Measurements from ENCODE around the gene NOD1.
"Not testable (repeated sequence)": the region's sequence is repeated elsewhere in the genome, so short reads cannot be mapped to it uniquely, and the experiment has no call there.

The NOD1 gene

DNA sequence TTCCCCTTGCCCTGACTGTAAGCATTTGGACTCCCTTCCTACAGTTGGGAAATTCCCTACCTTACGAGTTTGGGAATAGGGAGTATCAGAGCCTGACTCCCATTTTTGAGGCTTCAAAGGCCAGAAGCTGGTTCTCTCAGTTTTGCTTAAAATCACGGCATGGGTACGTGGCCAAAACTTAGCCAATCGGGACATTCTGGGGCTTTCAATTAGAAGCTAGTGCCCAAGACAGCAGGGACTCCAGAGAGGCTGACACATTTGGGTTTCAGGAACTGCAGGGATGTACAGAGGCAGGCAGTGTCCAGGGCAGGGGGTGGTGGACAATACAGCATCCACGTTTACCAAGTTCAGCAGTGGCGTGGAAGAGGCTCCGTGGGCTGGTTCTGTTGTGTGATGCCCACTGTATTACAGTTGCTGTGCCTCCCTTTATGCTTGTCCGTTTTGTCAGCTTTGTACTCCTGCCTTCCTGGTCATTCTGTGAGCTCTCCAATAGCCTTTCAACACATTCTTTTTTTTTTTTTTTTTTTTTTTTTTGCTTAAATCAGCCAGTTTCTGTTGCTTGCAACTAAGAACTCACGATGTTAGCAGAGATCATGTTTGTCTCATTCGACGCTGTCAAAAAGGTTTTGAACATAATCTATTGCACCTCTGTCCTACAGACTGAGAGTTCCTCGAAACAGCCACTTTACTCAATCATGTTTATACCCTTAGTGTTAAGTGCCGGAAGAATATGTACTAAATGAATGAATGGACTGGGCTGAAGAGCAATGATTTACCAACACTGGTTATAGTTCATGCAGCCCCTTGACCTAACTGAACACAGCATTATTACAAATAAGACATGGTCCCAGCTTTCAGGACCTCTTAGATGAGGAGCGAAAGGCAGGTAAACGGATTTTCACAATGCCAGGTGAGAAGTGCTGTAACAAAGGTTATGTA lies 25.0 kb upstream of the NOD1 start:
- DNase-seq (ENCODE audit: low read depth), result no peak

DNA sequence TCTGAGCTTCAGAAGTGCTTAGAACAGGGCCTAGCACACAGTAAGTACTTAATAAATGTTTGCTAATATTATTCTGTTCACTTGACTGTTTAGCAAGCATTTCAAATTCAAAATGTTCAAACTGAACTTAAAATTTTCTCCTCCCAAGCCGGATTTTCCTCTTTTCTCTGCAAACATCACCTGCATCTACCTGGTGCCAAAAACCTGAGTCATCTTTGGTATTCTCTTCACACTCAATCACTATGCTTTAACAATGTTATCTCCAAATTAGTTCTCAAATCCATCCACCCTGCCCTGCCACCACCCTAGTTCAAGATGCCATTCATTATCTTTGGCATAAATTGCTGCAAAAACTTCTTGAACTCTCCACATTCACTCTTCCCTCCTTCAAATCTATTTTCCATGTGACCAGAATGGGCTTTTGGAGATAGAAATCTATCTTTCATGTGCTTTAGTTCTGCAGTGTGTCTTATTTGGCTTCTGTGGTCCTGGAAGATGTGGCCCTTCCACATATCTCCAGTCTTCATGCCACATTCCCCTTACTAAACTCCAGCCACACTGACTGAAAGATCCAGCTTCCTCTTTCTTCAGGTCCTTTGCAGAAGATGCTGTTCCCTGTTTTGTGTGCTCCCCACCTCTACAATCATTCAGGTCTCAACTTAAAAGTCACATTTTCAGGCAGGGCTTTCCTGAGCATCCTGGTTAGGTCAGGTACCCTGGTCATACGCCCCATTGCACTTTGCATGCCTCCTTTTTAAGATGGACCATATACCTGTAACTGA lies 24.1 kb upstream of the NOD1 start:
- DNase-seq (ENCODE audit: low read depth), result no peak

DNA sequence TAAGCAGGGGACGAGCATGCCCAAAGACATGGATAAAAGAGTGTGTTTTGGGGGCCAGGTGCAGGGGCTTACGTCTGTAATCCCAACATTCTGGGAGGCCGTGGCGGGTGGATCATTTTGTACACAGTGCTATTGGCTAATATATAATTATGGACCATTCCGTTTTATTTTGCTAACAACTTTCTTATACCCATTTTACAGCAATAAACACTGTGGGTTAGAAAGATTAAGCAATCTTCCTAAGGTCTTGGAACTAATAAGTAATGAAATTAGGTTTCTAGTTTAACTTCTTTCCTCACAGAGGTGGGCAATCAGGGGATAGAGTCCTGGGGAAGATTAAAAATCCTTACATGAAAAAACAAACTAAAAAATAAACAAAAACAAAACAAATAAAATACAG lies 22.7 kb upstream of the NOD1 start:
- DNase-seq (ENCODE audit: low read depth), result no peak

DNA sequence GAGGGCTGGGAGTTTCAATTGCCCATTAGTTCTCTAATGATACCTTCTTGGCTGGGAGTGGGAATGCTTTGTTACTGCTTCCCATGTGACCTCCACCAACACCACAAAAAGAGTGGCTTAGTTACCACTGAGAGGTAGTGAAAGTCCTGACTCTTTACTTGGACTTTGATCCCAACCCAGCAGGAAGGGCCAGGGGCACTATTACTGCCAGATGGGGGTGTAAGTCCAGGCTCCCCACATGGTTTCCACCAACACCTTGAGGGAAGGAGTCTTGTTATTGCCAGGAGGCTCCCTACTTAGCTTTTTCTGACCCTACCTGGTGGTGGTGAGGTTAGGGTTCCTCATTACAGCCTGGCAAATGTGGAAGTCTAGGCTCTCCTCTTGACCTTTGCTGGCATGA lies 14.6 kb upstream of the NOD1 start:
- no peak for DNase-seq (ENCODE audit: low read depth)

DNA sequence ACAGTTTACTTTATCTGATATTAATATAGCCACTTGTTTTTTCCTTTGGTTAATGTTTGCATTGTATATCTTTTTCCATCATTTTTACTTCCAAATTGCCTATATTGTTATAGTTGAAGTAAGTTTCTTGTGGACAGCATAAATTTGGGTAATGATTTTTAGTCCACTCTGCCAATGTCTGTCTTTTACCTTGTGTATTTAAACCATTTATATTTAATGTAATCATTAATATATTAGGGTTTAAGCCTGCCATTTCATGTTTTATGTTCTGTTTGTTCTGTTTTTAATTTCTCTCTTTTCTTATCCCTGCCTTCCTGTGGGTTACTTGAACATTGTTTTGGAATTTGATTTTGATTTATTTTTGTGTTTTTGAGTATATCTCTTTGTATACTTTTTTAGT lies 12.8 kb upstream of the NOD1 start:
- DNase-seq (ENCODE audit: low read depth), result no peak

DNA sequence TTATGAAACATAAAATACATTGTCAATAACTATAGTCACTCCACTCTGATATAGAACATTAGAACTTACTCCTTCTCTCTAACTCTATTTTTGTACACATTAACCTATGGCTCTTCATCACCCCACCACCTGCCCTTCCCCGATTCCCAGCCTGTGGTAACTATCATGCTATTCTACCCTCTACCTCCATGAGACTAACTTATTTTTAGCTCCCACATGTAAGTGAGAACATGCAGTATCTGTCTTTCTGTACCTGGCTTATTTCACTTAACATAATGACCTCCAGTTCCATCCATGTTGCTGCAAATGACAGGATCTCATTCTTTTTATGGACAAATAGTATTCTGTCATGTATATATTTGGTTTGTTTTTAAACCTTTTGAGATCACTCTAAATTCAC lies 8.8 kb upstream of the NOD1 start:
- no peak for DNase-seq (ENCODE audit: low read depth)

DNA sequence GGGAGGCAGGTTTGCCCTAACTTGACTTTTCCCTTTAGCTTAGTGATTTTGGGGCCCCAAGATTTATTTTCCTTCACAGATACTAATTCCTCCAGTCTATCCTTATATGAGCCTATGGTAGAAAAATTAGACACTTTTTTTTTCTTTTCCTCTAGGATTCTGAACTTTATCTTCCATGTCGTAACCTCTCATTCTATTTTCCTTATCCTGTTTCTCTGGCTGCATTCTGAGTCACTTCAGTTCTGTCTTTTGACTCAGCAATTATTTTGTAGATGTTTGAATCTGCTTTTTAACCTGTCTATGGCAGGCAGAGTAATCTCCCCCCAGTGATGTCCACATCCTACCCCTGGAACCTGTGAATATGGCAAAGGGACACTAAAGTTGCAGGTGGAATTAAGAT lies 7.1 kb upstream of the NOD1 start:
- peak; percentile 71 for DNase-seq (ENCODE audit: low read depth)

DNA sequence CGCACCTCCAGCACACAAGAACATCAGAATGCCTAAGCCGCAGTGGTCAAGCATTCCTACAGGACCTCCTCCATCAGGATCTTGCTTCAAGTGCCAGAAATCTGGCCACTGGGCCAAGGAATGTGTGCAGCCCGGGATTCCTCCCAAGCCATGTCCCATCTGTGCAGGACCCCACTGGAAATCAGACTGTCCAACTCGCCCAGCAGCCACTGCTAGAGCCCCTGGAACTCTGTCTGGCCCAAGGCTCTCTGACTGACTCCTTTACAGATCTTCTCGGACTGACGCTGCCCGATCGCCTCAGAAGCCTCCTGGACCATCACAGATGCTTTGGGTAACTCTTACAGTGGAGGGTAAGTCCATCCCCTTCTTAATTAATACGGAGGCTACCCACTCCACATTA lies 2.8 kb upstream of the NOD1 start:
- DNase-seq (ENCODE audit: low read depth), result not testable (repeated sequence)

DNA sequence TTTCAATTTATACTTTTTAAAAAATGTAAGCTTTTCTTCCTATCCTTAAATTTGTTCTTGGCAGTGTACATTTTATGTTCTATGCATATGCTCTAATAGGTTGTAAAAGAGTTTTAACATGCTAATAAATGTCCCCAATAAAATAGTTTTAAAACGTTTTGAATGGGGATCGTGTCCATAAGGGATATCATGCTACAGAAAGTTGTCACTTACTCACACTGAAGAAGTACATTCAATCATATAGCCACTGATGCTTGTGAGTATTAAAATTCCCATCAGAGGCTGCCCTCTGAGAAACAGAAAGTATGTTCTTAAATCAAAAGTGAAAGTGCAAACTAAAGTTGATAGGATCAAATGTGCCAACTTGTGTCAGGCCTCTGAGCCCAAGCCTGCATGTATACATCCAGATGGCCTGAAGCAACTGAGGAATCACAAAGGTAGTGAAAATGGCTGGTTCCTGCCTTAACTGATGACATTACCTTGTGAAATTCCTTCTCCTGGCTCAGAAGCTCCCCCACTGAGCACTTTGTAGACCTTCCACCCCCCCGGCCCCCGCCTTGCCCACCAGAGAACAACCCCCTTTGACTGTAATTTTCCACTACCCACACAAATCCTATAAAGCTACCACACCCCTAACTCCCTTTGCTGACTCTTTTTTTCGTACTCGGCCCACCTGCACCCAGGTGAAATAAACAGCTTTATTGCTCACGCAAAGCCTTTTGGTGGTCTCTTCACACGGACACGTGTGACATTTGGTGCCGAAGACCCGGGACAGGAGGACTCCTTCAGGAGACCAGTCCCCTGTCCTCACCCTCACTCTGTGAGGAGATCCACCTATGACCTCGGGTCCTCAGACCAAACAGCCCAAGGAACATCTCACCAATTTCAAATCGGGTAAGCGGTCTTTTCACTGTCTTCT lies 877 bp upstream of the NOD1 start:
- DNase-seq (ENCODE audit: low read depth), result peak; percentile 69

DNA sequence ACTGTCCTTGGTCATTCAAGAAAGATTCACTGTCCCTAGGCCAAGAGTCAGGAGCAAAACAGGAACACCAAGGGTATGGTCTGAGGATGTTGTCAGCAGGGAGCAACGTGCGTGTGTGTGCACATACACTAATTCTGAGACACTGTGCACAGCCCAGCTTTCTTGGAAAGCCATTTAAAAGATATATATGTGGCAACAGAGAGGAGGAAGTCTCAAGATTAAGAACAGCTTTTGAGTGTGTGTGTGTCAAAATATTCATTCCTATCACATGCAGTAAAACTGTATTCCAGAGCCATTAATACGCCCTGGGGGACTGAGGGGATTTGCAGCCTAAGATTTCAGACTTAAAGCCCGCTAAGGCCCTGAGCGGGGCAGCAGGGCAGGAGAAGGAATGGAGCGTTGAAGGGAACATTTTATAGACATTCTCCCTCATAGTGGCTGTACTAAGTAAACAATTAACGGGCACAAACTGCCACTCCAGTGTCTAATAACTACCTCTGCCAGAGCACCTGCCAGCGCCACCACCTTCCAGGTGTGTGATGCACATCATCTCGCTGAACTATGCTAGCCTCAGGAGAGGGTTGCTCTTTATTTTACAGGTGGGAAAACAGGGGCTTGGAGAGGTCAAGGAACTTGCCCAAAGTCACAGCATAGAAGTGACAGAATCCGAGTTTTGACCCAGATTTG lies 2.0 kb downstream of the NOD1 start:
- peak; percentile 57 for DNase-seq (ENCODE audit: low read depth)

DNA sequence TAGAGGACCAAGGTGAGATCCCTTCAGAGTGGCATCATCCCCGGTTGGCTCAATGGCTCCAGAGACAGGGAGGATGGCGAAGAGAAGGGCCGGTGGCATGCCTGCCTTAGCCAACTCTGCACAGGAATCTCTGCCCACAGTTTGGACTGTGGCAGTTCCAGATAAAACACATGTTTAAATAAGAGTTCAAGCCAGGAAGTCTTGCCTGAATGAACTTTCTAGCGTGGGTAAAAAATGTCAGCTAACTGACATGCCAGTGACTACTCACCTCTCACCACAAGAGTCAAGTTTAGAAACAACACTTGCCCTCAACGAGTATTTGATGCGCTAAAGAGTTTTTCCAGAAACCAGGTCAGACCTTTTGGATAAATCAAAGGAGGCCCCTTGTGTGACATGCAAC lies 3.0 kb downstream of the NOD1 start:
- peak; percentile 63 for DNase-seq (ENCODE audit: low read depth)

DNA sequence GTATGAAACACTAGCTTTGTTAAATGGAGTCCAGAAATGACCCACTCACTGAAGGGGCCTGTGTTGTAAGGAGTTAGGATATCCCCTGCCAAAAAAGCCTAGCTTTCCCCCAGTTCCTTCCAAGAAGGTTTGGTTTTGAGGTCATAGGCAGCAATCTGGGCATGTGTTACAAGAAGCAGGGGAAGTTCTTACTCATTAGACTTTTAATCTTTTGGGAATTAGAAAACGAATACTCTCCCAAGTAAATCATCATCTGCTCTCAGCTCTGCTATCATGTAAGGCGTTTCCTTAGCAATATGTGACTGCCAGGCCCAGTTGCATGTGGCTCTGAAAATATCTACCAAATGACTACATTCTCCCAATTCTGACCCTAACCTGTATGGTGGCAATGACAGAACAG lies 3.7 kb downstream of the NOD1 start:
- peak; percentile 90 for DNase-seq (ENCODE audit: low read depth)

DNA sequence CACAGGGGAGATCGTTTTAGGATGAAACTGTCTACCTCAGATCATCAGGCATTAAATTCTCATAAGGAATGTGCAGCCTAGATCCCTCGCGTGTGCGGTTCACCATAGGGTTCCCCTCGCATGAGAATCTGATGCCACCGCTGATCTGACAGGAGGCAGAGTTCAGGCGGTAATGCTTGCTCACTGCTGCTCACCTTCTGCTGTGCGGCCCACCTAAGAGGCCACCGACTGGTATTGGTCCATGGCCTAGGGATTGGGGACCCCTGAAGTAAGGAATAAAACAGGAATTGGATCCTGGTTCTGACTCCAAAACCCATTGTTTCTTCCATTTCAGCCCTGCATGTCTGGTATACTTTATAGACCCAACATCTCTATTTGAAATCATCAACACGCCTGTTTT lies 4.1 kb downstream of the NOD1 start:
- DNase-seq (ENCODE audit: low read depth), result no peak

DNA sequence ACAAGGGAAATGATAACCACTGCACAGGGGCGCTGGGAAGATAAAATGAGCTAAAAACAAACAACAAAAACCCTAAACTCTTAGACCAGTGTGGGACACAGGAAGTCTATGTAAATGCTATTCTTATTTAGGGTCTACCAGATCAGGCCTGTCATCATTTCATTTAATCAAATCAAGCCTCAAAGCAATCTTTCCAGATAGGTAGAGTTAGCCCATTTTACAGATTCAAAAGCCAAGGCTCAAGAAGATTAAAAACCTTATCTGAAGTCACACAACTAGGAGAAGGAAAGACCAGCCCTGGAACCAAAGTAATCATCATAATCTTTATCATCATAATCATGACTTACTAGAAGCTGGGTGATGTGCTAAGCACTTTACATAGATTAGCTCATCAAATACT lies 4.7 kb downstream of the NOD1 start:
- DNase-seq (ENCODE audit: low read depth), result no peak

DNA sequence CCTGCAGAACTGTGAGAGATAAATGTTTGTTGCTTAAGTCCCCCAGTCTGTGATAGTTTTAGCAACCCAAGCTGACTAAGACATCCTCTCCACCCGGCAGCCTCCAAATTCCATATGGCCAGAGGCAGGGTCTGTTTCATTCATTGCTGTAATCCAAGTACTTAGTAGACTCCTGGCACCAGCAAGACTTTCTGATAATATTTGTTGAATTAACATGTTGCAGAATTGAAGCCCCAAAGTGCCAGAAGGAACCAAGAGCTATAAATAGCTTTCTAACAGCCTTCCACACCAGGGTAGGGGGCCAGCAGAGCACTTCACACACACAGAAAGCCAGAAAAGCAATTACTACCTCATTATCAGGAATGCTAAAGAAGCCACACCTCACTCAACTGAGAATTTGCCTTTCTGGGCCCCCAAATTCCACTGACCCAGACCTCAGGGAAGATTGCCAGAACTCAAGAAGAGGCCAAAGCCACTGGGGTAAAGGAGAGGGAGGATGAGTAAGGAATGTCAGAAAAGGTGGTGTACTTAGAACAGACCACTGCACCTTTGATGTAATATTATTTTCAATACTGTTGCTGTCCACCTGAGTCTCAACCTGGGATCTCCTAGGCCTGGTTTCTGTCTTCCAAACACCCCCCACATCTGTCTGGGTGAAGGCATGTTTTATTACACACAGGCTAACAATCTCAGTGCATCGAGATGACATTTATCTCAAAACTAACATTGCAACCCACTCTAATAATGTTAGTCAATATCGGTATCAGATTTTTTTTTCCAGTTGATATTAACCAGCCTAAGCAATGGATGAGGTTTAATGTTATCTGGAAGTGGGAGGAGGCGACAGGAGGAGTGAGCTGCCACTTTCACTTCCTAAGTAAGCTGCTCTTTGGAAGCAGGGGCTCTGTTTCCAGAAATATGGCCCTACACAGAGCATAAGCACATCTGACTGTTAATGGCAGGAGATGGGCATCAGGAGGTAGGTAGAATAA lies 5.5 kb downstream of the NOD1 start:
- peak; percentile 95 for DNase-seq (ENCODE audit: low read depth)

DNA sequence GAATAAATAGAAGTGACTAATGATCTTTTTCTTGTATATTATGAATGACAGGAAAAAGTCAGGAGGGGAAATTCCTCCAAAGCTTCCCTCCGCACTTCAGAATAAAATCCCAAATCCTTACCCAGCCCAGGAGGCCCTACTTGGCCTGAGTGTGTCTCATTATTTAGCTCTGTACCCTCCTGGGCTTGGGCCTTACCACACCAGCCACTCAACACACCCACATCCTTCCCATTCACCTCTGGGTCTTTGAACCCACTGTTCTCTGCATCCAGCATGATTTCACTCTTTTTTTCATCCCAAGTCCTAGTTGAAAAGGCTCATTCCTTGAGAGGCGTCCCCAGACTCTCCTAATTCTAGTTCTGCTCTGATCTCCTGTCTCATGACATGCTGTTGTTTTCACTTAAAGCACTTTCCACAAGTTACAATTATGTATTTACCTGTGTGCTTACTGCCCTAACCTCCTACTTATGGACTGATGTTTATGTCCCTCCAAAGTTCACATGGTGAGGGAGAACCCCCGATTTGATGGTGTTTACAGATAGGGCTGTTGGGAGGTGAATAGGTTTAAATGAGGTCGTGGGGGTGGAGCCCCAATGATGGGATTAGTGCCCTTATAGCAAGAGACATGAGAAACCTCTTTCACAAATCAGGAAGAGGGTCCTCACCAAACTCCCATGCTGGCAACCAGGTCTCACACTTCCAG lies 6.4 kb downstream of the NOD1 start:
- DNase-seq (ENCODE audit: low read depth), result no peak

DNA sequence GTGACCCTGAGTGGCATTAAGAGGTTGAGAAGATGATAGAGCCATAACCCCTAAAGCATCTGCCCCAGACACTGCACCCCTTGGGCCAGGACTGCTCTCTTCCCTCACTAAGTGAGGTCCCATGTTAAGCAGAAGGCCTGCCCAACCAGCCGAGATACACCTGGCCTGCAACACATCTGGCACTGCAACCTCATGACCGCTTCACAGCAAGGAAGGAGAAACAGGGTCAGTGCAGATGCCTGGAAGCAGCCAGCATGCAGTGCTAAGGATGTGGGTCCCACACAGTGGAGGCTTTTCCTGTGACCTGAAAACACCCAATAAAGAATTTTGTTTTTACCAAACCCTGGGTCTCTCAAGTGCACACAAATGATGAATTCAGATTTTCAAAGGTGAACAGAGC lies 7.4 kb downstream of the NOD1 start:
- DNase-seq (ENCODE audit: low read depth), result no peak

DNA sequence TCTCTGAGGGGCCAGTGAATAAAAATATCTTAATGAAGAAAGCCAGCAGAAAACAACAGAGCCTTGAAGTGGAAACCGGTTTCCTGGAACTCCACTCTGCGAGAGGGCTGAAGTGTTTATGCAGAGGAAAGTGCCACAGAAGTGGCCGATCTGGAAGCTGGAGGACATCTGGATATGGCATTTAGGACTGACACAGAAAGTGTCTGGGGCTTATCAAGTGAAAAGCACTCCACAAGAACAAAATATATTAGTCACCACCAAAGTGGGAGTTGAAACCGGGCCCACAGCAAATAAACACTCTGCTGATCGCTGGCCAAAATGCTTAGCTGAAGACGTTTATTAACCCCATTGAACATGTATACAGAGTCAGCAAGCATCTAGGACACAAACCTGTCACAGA lies 7.8 kb downstream of the NOD1 start:
- DNase-seq (ENCODE audit: low read depth), result peak; percentile 87

DNA sequence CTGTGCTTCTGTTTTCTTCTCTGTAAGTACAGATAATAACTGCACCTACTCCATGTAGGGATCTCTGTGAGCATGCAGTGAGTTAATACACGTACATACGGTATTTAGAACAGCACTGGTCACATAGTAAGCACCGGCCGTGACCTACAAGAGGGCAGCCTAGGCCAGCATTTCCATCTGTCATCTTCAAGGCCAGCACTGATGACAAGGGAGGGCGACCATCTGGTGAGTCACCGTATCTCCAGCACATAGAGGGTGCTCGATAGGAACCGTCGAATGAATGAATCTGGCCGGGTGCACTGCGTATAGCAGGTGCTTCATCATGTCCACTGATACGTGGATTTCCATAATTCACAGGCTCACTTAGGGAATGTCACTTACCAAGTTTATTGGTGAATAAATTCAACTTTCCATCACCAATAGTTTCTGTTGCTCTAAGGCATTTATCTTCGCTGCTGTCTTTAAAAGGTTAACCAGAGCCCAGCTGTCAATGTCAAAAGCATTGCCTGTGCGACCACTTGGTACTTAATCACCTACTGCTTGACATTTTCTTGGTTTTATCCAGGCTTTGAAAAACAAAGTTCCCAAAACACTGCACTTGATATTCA lies 8.3 kb downstream of the NOD1 start:
- peak; percentile 62 for DNase-seq (ENCODE audit: low read depth)
